ENCODE data around the gene FAM111A. TPM values are rescaled to one million over a fixed set of nuclear protein-coding genes. Genes with fewer than 3 reads are reported as not detected.
A peak's percentile ranks its signal among the peaks of the same experiment; 100 is the strongest.
"Not testable (repeated sequence)": the region's sequence is repeated elsewhere in the genome, so short reads cannot be mapped to it uniquely, and the experiment has no call there.

The FAM111A gene
- polyA plus RNA-seq, 1 donor from 2014 or later, result 23.7 TPM

DNA sequence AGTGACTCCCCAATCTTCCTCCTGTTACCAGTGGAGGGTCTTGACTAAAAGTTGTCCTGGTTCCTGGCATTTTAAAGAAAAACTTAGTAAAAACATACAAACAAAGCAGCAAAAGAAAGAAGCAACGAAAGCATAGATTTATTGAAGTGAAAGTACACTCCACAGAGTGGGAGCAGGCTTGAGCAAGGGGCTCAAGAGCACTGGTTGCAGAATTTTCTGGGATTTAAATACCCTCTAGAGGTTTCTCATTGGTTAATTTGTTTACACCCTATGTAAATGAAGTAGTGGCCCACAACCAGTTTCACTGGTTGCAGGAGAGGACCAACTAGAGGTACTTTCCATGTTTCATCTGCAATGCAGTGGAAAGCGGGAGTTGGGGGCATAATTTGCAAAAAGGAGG is 24.9 kb upstream of the FAM111A start:
- Mint-ChIP-seq H3K27me3 (no peaks in the 10 kb centered on the region), H3K9me3 (peaks cover 8 to 21% (median 10%) of the 10 kb centered on the region in 3 donors), H3K4me1 (peaks cover 0 to 5% (median 0%) of the 10 kb centered on the region in 3 donors), H3K4me3 (no peak overlapping the region), H3K27ac (no peak overlapping the region), H3K36me3 (peaks cover 8% of the 10 kb centered on the region)

DNA sequence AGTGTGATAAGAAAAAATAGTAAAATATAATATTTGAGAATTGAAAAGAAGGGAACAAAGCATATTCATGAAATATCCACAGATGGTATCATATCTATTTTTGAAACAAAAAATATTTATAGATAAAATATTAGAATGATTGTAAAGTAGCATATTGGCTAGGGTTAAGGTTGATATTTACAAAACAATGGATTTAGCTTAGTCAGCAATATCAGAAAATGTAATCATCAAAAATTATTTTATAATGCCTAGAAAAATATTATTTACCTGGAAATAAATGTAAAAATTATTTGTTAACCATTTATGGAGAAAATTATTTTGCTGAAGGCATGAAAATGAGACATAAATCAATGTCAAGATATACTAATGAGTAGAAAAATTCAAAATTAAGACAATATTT is 22.8 kb upstream of the FAM111A start:
- peaks cover 0 to 1% (median 0%) of the 10 kb centered on the region in 3 donors for H3K4me1 Mint-ChIP-seq
- no peaks in the 10 kb centered on the region for H3K27me3 Mint-ChIP-seq
- peaks cover 4% of the 10 kb centered on the region for H3K36me3 Mint-ChIP-seq
- no peak overlapping the region for H3K4me3 Mint-ChIP-seq
- H3K27ac Mint-ChIP-seq, result no peak overlapping the region
- H3K9me3 Mint-ChIP-seq, result peaks cover 5 to 21% (median 12%) of the 10 kb centered on the region in 3 donors

DNA sequence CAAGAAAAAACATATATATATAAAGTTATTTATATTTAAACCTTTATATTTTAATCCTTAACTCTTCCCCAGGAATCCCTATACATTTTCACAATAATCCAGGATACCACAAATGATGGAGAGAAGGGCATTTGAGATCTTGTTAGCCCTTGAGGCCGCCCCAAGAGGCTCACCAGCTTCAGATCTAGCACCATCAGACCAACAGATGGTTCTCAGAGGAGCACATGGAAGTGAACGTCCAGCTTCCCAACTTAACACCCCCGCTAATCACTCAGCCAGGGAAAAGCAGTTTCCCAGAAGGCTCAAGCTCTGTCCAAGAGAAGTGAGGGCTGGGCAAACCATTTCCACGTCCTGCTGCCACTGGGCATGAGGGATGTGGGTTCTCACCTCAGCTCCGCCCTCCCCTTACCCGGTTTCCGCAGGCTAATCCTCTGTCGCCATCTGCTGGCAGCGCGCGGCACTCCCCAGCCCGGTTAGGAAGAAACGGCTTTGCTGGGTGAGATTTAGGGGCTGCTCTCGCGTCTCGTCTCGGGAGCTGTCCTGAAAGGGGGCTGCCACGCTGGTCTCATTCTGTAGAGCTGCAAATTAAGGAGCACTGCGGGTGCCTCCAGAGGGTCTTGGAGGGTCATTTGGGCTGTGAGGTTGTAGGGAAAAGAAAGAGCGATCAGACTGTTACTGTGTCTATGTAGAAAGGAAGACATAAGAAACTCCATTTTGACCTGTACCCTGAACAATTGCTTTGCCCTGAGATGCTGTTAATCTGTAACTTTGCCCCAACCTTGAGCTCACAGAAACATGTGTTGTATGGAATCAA is 6.8 kb upstream of the FAM111A start:
- H3K27ac Mint-ChIP-seq, result peak overlapping the region in 2 of 3 donors; percentile 0 to 28
- peak overlapping the region in 2 of 4 donors; percentile 33 to 34 for H3K4me3 Mint-ChIP-seq
- H3K9me3 Mint-ChIP-seq, result peaks cover 4 to 8% (median 6%) of the 10 kb centered on the region in 3 donors
- H3K4me1 Mint-ChIP-seq, result peaks cover 11 to 15% (median 14%) of the 10 kb centered on the region in 3 donors
- H3K27me3 Mint-ChIP-seq, result no peaks in the 10 kb centered on the region
- peaks cover 13% of the 10 kb centered on the region for H3K36me3 Mint-ChIP-seq

DNA sequence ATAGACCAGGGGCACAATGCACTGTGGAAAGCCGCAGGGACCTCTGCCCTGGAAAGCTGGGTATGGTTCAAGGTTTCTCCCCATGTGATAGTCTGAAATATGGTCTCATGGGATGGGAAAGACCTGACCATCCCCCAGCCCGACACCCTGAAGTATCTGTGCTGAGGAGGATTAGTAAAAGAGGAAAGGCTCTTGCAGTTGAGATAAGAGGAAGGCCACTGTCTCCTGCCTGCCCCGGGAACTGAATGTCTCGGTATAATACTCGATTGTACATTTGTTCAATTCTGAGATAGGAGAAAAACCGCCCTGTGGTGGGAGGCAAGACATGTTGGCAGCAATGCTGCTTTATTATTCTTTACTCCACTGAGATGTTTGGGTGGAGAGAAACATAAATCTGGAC is 6.1 kb upstream of the FAM111A start:
- H3K27ac Mint-ChIP-seq, result peak overlapping the region in 1 of 3 donors; percentile 0
- H3K9me3 Mint-ChIP-seq, H3K27me3 Mint-ChIP-seq: not testable (repeated sequence)
- peaks cover 10% of the 10 kb centered on the region for H3K36me3 Mint-ChIP-seq
- peak overlapping the region in 1 of 4 donors; percentile 33 for H3K4me3 Mint-ChIP-seq
- peaks cover 13 to 21% (median 19%) of the 10 kb centered on the region in 3 donors for H3K4me1 Mint-ChIP-seq

DNA sequence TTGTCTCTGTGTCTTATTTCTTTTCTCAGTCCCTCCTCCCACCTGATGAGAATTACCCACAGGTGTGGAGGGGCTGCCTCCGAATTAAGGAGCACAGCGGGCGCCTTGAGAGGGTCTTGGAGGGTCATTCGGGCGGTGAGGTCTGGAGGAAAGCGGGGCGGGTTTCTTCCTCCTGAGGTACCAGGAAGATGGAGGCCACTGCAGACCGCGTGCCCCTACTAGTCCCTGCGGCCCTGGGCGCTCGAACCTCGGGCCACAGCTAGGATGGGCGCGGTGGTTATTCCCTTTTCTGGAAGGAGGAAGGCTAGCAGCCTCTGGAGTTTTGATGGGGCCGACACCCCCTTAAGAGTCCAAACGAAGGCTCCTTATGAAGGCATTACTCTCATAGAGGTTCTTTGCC is 5.5 kb upstream of the FAM111A start:
- Mint-ChIP-seq H3K9me3 (peaks cover 0 to 5% (median 3%) of the 10 kb centered on the region in 3 donors), H3K36me3 (peaks cover 9% of the 10 kb centered on the region), H3K27ac (peak overlapping the region in 1 of 3 donors; percentile 10), H3K4me1 (peaks cover 19 to 28% (median 23%) of the 10 kb centered on the region in 3 donors), H3K27me3 (no peaks in the 10 kb centered on the region), H3K4me3 (peak overlapping the region in 1 of 4 donors; percentile 24)

DNA sequence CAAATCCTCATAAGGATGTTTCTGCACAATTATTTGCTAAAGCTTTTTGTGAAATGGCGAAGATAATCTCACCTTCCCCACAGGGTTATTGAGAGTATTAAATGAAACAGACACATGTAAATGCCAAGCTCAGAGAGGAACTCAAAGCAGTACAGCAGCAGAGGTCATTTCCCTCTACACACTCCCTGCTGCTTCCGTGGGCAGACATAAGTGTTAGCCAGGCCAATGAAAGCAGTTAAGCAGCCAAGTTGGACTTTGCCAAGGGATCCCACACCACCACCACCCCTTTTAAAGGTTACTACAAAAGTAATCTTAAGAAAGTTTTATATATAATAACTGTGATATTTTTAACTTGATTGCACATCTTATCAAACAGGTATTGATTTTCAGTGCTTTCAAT is 4.0 kb upstream of the FAM111A start:
- Mint-ChIP-seq H3K27me3 (no peaks in the 10 kb centered on the region), H3K27ac (peak overlapping the region in 1 of 3 donors; percentile 2), H3K4me1 (peaks cover 28 to 37% (median 36%) of the 10 kb centered on the region in 3 donors), H3K9me3 (no peaks in the 10 kb centered on the region), H3K4me3 (peak overlapping the region in 1 of 4 donors; percentile 24), H3K36me3 (no peaks in the 10 kb centered on the region)

DNA sequence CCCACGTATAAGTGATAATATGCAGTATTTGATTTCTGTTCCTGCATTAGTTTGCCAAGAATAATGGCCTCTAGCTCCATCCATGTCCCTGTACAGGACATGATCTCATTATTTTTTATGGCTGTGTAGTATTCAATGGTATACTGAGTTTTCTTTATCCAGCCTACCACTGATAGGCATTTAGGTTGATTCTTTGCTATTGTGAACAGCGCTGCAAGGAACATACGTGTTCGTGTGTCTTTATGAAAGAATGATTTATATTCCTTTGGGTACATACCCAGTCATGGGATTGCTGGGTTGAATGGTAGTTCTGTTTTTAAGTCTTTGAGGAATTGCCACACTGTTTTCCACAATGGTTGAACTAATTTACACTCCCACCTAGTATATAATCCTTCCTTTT is 1.5 kb upstream of the FAM111A start:
- no peaks in the 10 kb centered on the region for H3K27me3 Mint-ChIP-seq
- no peaks in the 10 kb centered on the region for H3K9me3 Mint-ChIP-seq
- peaks cover 37 to 40% (median 40%) of the 10 kb centered on the region in 3 donors for H3K4me1 Mint-ChIP-seq
- H3K27ac Mint-ChIP-seq, result peak overlapping the region in 1 of 3 donors; percentile 4
- H3K4me3 Mint-ChIP-seq, result peak overlapping the region; percentile 17 to 99 (median 92)
- H3K36me3 Mint-ChIP-seq, result no peaks in the 10 kb centered on the region

DNA sequence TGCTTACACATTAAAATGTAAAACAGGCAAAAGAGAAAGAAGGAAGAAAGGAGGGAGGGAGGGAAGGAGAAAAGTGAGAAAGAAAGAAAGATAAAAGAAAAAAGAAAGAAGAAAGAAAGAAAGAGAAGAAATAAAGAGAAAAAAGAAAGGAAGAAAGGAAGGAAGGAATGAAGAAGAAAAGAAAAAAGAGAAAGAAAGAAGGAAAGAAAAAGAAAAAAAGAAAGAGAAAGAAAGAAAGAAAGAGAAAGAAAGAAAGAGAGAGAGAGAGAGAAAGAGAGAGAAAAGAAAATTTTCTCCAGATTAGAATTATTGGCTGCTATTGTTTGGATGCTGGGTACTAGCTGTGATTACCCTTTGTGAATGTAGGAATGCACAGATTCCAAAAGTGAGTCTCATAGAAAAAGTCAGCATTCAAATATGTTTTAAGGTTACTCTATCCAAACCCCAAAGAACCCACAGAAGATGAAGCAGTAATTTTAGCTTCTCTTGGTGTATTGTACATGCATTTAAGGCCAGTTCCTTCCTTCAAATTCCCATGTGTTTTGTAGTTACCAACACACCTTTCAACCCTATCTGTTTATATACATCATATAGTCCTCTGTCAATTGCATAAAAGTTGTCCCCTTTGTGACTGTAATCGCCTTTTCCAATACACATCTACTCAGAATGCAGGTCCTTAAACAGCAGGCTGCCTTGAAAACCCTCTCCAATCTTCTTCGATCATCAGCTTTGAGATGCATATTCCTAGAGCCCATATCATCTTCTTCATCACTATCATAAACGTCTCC is 789 bp upstream of the FAM111A start:
- Mint-ChIP-seq H3K4me1 (peaks cover 39 to 44% (median 44%) of the 10 kb centered on the region in 3 donors), H3K27ac (peak overlapping the region; percentile 93 to 98 (median 96)), H3K9me3 (no peaks in the 10 kb centered on the region), H3K4me3 (peak overlapping the region; percentile 98 to 99 (median 98)), H3K36me3 (no peaks in the 10 kb centered on the region), H3K27me3 (no peaks in the 10 kb centered on the region)

DNA sequence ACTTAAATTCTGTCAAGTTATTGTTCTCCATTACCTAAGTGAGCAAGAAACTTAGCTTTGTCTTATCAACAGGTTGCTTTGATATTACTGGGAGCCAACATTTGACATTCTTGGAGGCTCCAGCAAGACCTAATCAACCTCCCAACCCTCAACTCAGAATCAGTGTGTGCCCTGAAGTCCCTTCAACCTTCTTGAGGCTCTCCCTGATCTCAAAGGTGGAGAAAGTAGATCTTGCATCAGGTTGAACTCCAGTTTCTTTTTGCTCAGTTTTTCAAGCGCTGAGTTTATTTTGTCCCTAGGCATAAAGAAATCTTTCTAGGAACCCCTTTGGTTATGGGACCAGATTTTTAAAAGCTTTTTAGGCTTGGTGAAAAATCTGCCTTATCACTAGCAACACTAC is 1.4 kb downstream of the FAM111A start:
- no peaks in the 10 kb centered on the region for H3K27me3 Mint-ChIP-seq
- H3K36me3 Mint-ChIP-seq, result no peaks in the 10 kb centered on the region
- H3K4me3 Mint-ChIP-seq, result peak overlapping the region; percentile 98 to 99 (median 98)
- H3K27ac Mint-ChIP-seq, result peak overlapping the region; percentile 93 to 98 (median 96)
- H3K9me3 Mint-ChIP-seq, result no peaks in the 10 kb centered on the region
- H3K4me1 Mint-ChIP-seq, result peaks cover 52 to 63% (median 63%) of the 10 kb centered on the region in 3 donors

DNA sequence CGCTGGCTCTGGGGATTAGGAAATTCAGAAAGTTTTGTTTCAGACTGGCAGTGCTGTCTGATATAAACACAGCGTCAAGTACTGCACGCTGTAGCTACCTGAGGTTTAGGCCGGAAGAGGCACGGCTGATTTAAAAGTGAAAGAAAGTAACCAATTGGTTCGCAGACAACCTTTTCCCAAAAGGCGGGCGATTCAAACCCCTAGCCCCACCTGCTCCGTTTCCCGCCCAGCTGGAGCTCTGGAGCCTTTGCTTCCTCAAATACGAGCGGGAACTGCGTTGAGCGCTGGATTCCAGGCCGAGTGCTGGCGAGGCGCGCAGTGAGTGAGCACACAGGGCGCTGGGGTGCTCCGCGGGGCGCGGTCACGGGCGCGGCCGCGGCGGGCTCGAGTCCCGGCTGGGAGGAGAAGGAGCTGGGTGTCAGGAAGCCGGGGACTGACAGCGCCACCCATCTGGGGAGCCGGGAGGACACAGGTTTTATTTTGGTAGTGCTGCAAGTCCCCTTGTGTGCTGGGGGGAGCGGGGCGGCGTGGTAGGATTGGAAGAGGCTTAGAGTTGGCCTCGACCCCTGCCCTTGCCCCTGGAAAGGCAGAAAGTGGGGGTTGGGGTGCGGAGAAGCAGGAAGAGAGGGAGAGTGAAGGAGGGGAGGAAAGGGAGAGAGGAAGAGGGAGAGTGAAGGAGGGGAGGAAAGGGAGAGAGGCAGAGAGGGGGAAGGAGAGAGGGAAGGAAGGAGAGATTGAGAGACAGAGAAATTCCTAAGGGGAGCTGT is 2.1 kb downstream of the FAM111A start:
- H3K9me3 Mint-ChIP-seq, result no peaks in the 10 kb centered on the region
- H3K4me3 Mint-ChIP-seq, result peak overlapping the region; percentile 98 to 99 (median 98)
- no peaks in the 10 kb centered on the region for H3K36me3 Mint-ChIP-seq
- no peaks in the 10 kb centered on the region for H3K27me3 Mint-ChIP-seq
- H3K27ac Mint-ChIP-seq, result peak overlapping the region; percentile 93 to 98 (median 96)
- peaks cover 56 to 67% (median 66%) of the 10 kb centered on the region in 3 donors for H3K4me1 Mint-ChIP-seq

DNA sequence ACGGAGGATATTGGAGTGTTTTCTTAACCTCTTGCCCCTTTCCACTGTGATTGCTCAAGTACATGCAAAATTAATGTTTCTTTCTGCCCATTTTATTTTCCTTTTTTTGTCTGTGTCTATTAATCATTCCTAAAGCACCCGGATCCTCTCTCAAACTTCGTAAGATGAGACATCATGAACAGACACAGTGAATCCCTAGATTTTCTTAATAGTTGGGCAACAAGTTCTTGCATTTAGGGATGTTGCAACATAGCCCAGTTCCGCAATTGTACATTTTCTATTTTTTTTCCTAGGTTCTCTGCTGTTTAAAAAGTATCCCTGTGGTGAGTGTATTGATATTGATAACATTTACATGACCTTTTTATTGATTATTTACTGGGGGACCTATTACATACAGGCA is 2.9 kb downstream of the FAM111A start:
- Mint-ChIP-seq H3K27me3 (no peaks in the 10 kb centered on the region), H3K9me3 (no peaks in the 10 kb centered on the region), H3K36me3 (no peaks in the 10 kb centered on the region), H3K27ac (peak overlapping the region in 1 of 3 donors; percentile 61), H3K4me3 (peak overlapping the region; percentile 73 to 99 (median 98)), H3K4me1 (peaks cover 56 to 69% (median 66%) of the 10 kb centered on the region in 3 donors)

DNA sequence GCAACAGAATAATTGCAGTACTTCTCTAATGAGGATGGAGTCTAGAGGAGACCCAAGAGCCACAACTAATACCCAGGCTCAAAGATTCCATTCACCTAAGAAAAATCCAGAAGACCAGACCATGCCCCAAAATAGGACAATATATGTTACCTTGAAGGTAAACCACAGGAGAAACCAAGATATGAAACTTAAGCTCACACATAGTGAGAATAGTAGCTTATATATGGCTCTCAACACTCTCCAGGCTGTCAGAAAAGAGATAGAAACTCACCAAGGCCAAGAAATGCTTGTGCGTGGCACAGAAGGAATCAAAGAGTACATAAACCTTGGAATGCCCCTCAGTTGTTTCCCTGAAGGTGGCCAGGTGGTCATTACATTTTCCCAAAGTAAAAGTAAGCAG is 9.1 kb downstream of the FAM111A start:
- Mint-ChIP-seq H3K9me3 (no peaks in the 10 kb centered on the region), H3K36me3 (peaks cover 6% of the 10 kb centered on the region), H3K4me3 (peak overlapping the region; percentile 69 to 89 (median 84)), H3K4me1 (peaks cover 34 to 43% (median 41%) of the 10 kb centered on the region in 3 donors), H3K27me3 (no peaks in the 10 kb centered on the region), H3K27ac (peak overlapping the region; percentile 11 to 88 (median 35))

DNA sequence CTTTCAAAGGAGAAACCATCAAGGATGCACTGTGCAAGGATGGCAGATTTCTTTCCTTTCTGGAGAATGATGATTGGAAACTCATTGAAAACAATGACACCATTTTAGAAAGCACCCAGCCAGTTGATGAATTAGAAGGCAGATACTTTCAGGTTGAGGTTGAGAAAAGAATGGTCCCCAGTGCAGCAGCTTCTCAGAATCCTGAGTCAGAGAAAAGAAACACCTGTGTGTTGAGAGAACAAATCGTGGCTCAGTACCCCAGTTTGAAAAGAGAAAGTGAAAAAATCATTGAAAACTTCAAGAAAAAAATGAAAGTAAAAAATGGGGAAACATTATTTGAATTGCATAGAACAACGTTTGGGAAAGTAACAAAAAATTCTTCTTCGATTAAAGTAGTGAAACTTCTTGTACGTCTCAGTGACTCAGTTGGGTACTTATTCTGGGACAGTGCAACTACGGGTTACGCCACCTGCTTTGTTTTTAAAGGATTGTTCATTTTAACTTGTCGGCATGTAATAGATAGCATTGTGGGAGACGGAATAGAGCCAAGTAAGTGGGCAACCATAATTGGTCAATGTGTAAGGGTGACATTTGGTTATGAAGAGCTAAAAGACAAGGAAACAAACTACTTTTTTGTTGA is 9.8 kb downstream of the FAM111A start:
- Mint-ChIP-seq H3K27ac (peak overlapping the region; percentile 35 to 88 (median 88)), H3K27me3 (no peaks in the 10 kb centered on the region), H3K4me3 (peak overlapping the region; percentile 69 to 89 (median 84)), H3K4me1 (peaks cover 28 to 37% (median 36%) of the 10 kb centered on the region in 3 donors), H3K36me3 (peaks cover 6% of the 10 kb centered on the region), H3K9me3 (no peaks in the 10 kb centered on the region)

DNA sequence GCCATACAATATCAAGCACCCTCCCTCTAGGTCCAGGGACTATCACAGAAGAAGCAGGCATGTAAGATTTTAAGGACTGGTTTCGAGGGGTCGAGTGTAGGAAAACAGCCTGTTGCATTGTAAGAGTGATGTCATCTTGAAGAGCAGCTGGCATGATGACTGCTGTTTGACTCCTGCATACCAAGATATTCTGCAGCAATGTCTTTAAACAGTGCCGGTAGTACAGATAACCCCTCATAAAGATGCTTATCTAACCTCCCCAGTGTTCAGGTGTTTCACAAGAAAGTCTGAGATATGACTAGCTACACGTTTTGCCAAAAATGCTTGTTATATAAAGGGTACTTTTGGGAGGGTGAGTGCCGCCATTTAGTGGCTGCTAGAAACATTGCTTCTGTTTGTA is 12.0 kb downstream of the FAM111A start:
- Mint-ChIP-seq H3K4me3 (no peak overlapping the region), H3K9me3 (no peaks in the 10 kb centered on the region), H3K4me1 (peaks cover 21 to 26% (median 22%) of the 10 kb centered on the region in 3 donors), H3K36me3 (peaks cover 6% of the 10 kb centered on the region), H3K27ac (no peak overlapping the region), H3K27me3 (no peaks in the 10 kb centered on the region)
